H9 (cell line): ENCODE measurements around the gene RPIA. TPM values are rescaled to one million over a fixed set of nuclear protein-coding genes. Genes with fewer than 3 reads are reported as not detected.

Experiments used
- DNase-seq: peaks from one replicate; pipeline ENCODE4 v3.0.0-alpha.2; 2017
- H2AFZ ChIP-seq: one replicate; pipeline ENCODE4 v1.6.1; 2013; ENCODE audit warnings: mild to moderate bottlenecking, low read length, control low read depth, moderate library complexity
- H2AK5ac ChIP-seq: 2 replicates; pipeline ENCODE4 v1.6.1; 2013; ENCODE audit warnings: low read length, control low read depth, mixed read lengths; ENCODE audit not compliant: insufficient read length
- H2BK120ac ChIP-seq: one replicate; pipeline ENCODE4 v1.6.1; 2013; ENCODE audit warnings: low read depth, mild to moderate bottlenecking, low read length, control low read depth, inconsistent platforms; ENCODE audit not compliant: poor library complexity, severe bottlenecking
- H2BK12ac ChIP-seq: 2 replicates; pipeline ENCODE4 v1.6.1; 2013; ENCODE audit warnings: low read length, control low read depth, mixed read lengths, low read depth; ENCODE audit not compliant: insufficient read length
- H2BK15ac ChIP-seq: 2 replicates; pipeline ENCODE4 v1.6.1; 2013; ENCODE audit warnings: low read depth, low read length, control low read depth
- H2BK20ac ChIP-seq: one replicate; pipeline ENCODE4 v1.6.1; 2013; ENCODE audit warnings: low read depth, mild to moderate bottlenecking, low read length, control low read depth, inconsistent platforms; ENCODE audit not compliant: poor library complexity, severe bottlenecking
- H2BK5ac ChIP-seq: 2 replicates; pipeline ENCODE4 v1.6.1; 2013; ENCODE audit warnings: low read length, control low read depth, mixed read lengths; ENCODE audit not compliant: insufficient read length
- H3K14ac ChIP-seq: 2 replicates; pipeline ENCODE4 v1.6.1; 2013; ENCODE audit warnings: low read length, control low read depth; ENCODE audit not compliant: insufficient read depth
- H3K18ac ChIP-seq: 2 replicates; pipeline ENCODE4 v1.6.1; 2013; ENCODE audit warnings: low read depth, mild to moderate bottlenecking, mixed read lengths, low read length, control low read depth; ENCODE audit not compliant: insufficient read length
- H3K23ac ChIP-seq: 2 replicates; pipeline ENCODE4 v1.6.1; 2013; ENCODE audit warnings: low read length, control low read depth, mixed read lengths, low read depth; ENCODE audit not compliant: insufficient read length
- H3K23me2 ChIP-seq: 2 replicates; pipeline ENCODE4 v1.6.1; 2013; ENCODE audit warnings: low read depth, mild to moderate bottlenecking, mixed read lengths, low read length, control low read depth; ENCODE audit not compliant: insufficient read length, poor library complexity, severe bottlenecking
- H3K27ac ChIP-seq: 2 replicates; pipeline ENCODE4 v1.5.1; 2013; ENCODE audit warnings: low read length, control low read depth, mixed read lengths, low read depth; ENCODE audit not compliant: insufficient read length
- H3K27me3 ChIP-seq: 2 replicates; pipeline ENCODE4 v1.6.1; 2013; ENCODE audit warnings: low read length, control low read depth, inconsistent platforms; ENCODE audit not compliant: insufficient read depth
- H3K4ac ChIP-seq: 2 replicates; pipeline ENCODE4 v1.6.1; 2013; ENCODE audit warnings: low read depth, mild to moderate bottlenecking, control low read depth, inconsistent platforms, low read length, moderate library complexity
- H3K4me1 ChIP-seq: 2 replicates; pipeline ENCODE4 v1.6.1; 2013; ENCODE audit warnings: low read length, control low read depth, inconsistent platforms; ENCODE audit not compliant: insufficient read depth
- H3K4me2 ChIP-seq: 2 replicates; pipeline ENCODE4 v1.6.1; 2013; ENCODE audit warnings: low read length, control low read depth, mixed read lengths; ENCODE audit not compliant: insufficient read length, insufficient read depth
- H3K56ac ChIP-seq: 2 replicates; pipeline ENCODE4 v1.6.1; 2013; ENCODE audit warnings: low read depth, mild to moderate bottlenecking, mixed read lengths, low read length, control low read depth; ENCODE audit not compliant: insufficient read length
- H3K79me1 ChIP-seq: 2 replicates; pipeline ENCODE4 v1.6.1; 2013; ENCODE audit warnings: low read depth, mild to moderate bottlenecking, moderate library complexity, low read length, control low read depth, inconsistent platforms; ENCODE audit not compliant: insufficient read depth, poor library complexity, severe bottlenecking
- H3K79me2 ChIP-seq: 2 replicates; pipeline ENCODE4 v1.6.1; 2013; ENCODE audit warnings: low read length, control low read depth, inconsistent platforms; ENCODE audit not compliant: insufficient read depth
- H3K9ac ChIP-seq: 2 replicates; pipeline ENCODE4 v1.6.1; 2013; ENCODE audit warnings: low read length, control low read depth, mixed read lengths; ENCODE audit not compliant: insufficient read length; ENCODE audit errors: extremely low read depth
- H3K9me3 ChIP-seq: one replicate; pipeline ENCODE4 v1.6.1; 2013; ENCODE audit warnings: low read depth, low read length, inconsistent platforms; ENCODE audit not compliant: control insufficient read depth
- H3T11ph ChIP-seq: one replicate; pipeline ENCODE4 v1.6.1; 2013; ENCODE audit warnings: mild to moderate bottlenecking, low read length, control low read depth, inconsistent platforms
- H4K20me1 ChIP-seq: one replicate; pipeline ENCODE4 v1.6.1; 2013; ENCODE audit not compliant: control insufficient read depth, insufficient read length, insufficient read depth
- H4K5ac ChIP-seq: 2 replicates; pipeline ENCODE4 v1.6.1; 2013; ENCODE audit warnings: low read depth, mild to moderate bottlenecking, mixed read lengths, low read length, control low read depth; ENCODE audit not compliant: insufficient read length
- H4K8ac ChIP-seq: replicated peaks from 2 replicates; pipeline ENCODE4 v1.6.1; 2013; ENCODE audit warnings: low read length, control low read depth, mixed read lengths, low read depth; ENCODE audit not compliant: insufficient read length
- H4K91ac ChIP-seq: 2 replicates; pipeline ENCODE4 v1.6.1; 2013; ENCODE audit warnings: low read depth, mild to moderate bottlenecking, moderate library complexity, mixed read lengths, low read length, control low read depth; ENCODE audit not compliant: insufficient read length
- H3K27ac Mint-ChIP-seq, 3 experiments: 2 replicates in 2 of 3; 3 replicates in 1 of 3; pipeline ENCODE4 v1.8.0; 2020 to 2021; ENCODE audit warnings: mixed read lengths in 3 of 3, mild to moderate bottlenecking in 1 of 3, moderate library complexity in 1 of 3
- H3K27me3 Mint-ChIP-seq: 2 replicates; pipeline ENCODE4 v1.8.0; 2021; ENCODE audit warnings: low read depth, mild to moderate bottlenecking, moderate library complexity, mixed read lengths
- H3K36me3 Mint-ChIP-seq, 3 experiments: 2 replicates in 2 of 3; 3 replicates in 1 of 3; pipeline ENCODE4 v1.8.0; 2020 to 2021; ENCODE audit warnings: low read depth in 3 of 3, mixed read lengths in 3 of 3; ENCODE audit not compliant: insufficient read depth in 1 of 3
- H3K4me1 Mint-ChIP-seq, 2 experiments: 2 replicates each; pipeline ENCODE4 v1.8.0; 2020; ENCODE audit warnings: mixed read lengths in 2 of 2
- H3K4me3 Mint-ChIP-seq, 2 experiments: 2 replicates in 1 of 2; 3 replicates in 1 of 2; pipeline ENCODE4 v1.8.0; 2020 to 2021; ENCODE audit warnings: mild to moderate bottlenecking in 2 of 2, mixed read lengths in 2 of 2, moderate library complexity in 1 of 2
- H3K9me3 Mint-ChIP-seq, 2 experiments: 2 replicates in 1 of 2; 3 replicates in 1 of 2; pipeline ENCODE4 v1.8.0; 2020; ENCODE audit warnings: mild to moderate bottlenecking in 2 of 2, mixed read lengths in 2 of 2, moderate library complexity in 1 of 2
- WGBS: extraction: QIAGEN DNeasy Blood & Tissue Kit; methylation state at CpG from one replicate; pipeline ENCODE4 v1.1.7; 2013; ENCODE audit warnings: missing lambda C conversion rate, low lambda C conversion rate, mixed read lengths; ENCODE audit not compliant: insufficient read length; ENCODE audit errors: extremely low coverage; 5-methylcytosine and 5-hydroxymethylcytosine counted together
- total RNA-seq: library from RNA; stranded (reverse); gene quantifications from 2 replicates; pipeline ENCODE4 v1.2.1, GENCODE V29; 2021
- TF ChIP-seq, protein P1 (sequence below): fragments of 200-600 bp; sonication (generic); conservative IDR thresholded peaks from 3 replicates; pipeline ENCODE4 v1.8.0; 2021; ENCODE audit warnings: antibody characterized with exemption, mild to moderate bottlenecking

RPIA gene
- total RNA-seq, 1 experiment from 2014 or later = 18.6 TPM

DNA sequence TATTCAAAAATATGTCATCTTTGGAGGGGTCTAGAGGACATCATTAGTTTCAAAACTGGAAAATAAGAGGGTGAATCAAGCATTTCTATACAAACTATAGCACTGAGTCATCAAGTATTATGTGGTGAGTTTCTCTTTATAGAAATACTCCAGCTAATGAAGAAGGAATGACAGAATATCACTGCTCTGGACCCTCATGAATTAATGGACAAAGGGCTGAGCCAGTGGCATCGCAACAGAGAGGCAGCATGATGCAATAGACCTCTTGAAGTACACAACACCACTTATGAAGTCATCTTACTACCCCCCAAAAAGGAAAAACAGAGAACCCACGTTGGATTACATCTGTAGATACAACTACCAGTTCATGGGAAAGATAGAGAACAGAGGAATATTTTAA is 36.8 kb upstream of the RPIA start:
- Mint-ChIP-seq H3K36me3 (no peaks in the 10 kb centered on the region), H3K27ac (no peak overlapping the region), H3K4me3 (no peak overlapping the region), H3K9me3 (peaks cover 0 to 2% of the 10 kb centered on the region in 2 experiments; a peak in 1 of 5 replicates), H3K27me3 (peaks cover 1% of the 10 kb centered on the region; the same call in 1 of the 2 replicates), H3K4me1 (peaks cover 15 to 18% of the 10 kb centered on the region in 2 experiments)
- Histone ChIP-seq H3K23me2 (no peaks in the 10 kb centered on the region), H3K9ac (no peak overlapping the region), H3K79me1 (no peaks in the 10 kb centered on the region), H3K4me2 (no peak overlapping the region), H3T11ph (no peak overlapping the region), H3K4me1 (peaks cover 6% of the 10 kb centered on the region; the same call in 1 of the 2 replicates), H3K9me3 (no peaks in the 10 kb centered on the region), H2BK15ac (no peak overlapping the region), H3K56ac (no peak overlapping the region), H2BK12ac (no peak overlapping the region), H3K23ac (no peak overlapping the region), H2AFZ (no peak overlapping the region), H3K14ac (no peak overlapping the region), H2BK120ac (no peak overlapping the region), H4K8ac (no peak overlapping the region), H3K27ac (no peak overlapping the region), H3K4ac (no peak overlapping the region), H4K91ac (no peak overlapping the region), H3K18ac (no peak overlapping the region), H2BK5ac (no peak overlapping the region), H3K27me3 (no peaks in the 10 kb centered on the region), H4K20me1 (no peaks in the 10 kb centered on the region), H3K79me2 (no peaks in the 10 kb centered on the region), H4K5ac (no peak overlapping the region), H2AK5ac (no peak overlapping the region), H2BK20ac (no peak overlapping the region)
- WGBS = no CpG with 5 or more reads among the region's 2 CpGs
- no peak for DNase-seq
- TF ChIP-seq, protein P1, sequence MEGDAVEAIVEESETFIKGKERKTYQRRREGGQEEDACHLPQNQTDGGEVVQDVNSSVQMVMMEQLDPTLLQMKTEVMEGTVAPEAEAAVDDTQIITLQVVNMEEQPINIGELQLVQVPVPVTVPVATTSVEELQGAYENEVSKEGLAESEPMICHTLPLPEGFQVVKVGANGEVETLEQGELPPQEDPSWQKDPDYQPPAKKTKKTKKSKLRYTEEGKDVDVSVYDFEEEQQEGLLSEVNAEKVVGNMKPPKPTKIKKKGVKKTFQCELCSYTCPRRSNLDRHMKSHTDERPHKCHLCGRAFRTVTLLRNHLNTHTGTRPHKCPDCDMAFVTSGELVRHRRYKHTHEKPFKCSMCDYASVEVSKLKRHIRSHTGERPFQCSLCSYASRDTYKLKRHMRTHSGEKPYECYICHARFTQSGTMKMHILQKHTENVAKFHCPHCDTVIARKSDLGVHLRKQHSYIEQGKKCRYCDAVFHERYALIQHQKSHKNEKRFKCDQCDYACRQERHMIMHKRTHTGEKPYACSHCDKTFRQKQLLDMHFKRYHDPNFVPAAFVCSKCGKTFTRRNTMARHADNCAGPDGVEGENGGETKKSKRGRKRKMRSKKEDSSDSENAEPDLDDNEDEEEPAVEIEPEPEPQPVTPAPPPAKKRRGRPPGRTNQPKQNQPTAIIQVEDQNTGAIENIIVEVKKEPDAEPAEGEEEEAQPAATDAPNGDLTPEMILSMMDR = no peak
